Osteocyte (in vitro differentiated cells): ENCODE results near the gene ESM1. TPM values are rescaled to one million over a fixed set of nuclear protein-coding genes. Genes with fewer than 3 reads are reported as not detected.
A peak's percentile ranks its signal among the peaks of the same experiment; 100 is the strongest.

Source experiments
- DNase-seq: peaks from one replicate; pipeline ENCODE4 v3.0.0; 2021; ENCODE audit warnings: mixed read lengths; ENCODE audit not compliant: unreplicated experiment; ENCODE audit errors: extremely low spot score
- H3K27ac Mint-ChIP-seq: one replicate; pipeline ENCODE4 v1.8.0; 2021; ENCODE audit warnings: mild to moderate bottlenecking, mixed read lengths; ENCODE audit not compliant: unreplicated experiment
- H3K27me3 Mint-ChIP-seq: one replicate; pipeline ENCODE4 v1.8.0; 2021; ENCODE audit warnings: mixed read lengths; ENCODE audit not compliant: unreplicated experiment
- H3K36me3 Mint-ChIP-seq: one replicate; pipeline ENCODE4 v1.8.0; 2021; ENCODE audit warnings: mixed read lengths; ENCODE audit not compliant: unreplicated experiment
- H3K4me1 Mint-ChIP-seq: one replicate; pipeline ENCODE4 v1.8.0; 2021; ENCODE audit warnings: mixed read lengths; ENCODE audit not compliant: unreplicated experiment
- H3K4me3 Mint-ChIP-seq: one replicate; pipeline ENCODE4 v1.8.0; 2021; ENCODE audit warnings: mild to moderate bottlenecking, moderate library complexity, mixed read lengths; ENCODE audit not compliant: unreplicated experiment
- H3K9me3 Mint-ChIP-seq: one replicate; pipeline ENCODE4 v1.8.0; 2021; ENCODE audit warnings: mixed read lengths; ENCODE audit not compliant: unreplicated experiment
- total RNA-seq: library from RNA; stranded (reverse); gene quantifications from 2 replicates; pipeline ENCODE4 v1.2.1, GENCODE V29; 2021
- TF ChIP-seq, protein P1 (sequence below): fragments of 200-600 bp; sonication (generic); IDR thresholded peaks from 2 replicates; pipeline ENCODE4 v1.5.0; 2021; ENCODE audit warnings: antibody characterized with exemption, mild to moderate bottlenecking, moderate library complexity

The ESM1 gene
- total RNA-seq, 1 donor from 2014 or later: 0.35 TPM

DNA sequence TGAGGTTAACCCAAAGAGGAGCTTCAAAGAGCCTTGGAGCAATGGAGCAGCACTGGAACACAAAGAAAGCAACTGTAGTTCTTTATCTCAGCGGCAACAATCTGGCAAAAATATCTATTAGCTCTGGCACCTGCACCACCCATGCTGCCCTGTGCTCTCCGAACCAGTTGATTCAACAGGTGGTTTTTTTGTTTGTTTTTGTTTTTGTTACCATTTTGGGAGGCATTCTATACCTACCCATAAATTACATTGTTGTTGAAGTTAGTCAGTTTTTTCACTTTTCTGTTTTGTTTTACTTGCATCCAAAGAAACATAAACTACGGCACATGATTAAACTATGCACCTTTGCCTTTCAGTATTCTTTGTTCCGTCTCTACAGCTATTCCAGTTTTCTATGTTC lies 16.2 kb downstream of the ESM1 start:
- H3K27ac Mint-ChIP-seq: no peak overlapping the region
- peaks cover 4% of the 10 kb centered on the region for H3K9me3 Mint-ChIP-seq
- H3K36me3 Mint-ChIP-seq: no peaks in the 10 kb centered on the region
- peaks cover 21% of the 10 kb centered on the region for H3K27me3 Mint-ChIP-seq
- TF ChIP-seq, protein P1, sequence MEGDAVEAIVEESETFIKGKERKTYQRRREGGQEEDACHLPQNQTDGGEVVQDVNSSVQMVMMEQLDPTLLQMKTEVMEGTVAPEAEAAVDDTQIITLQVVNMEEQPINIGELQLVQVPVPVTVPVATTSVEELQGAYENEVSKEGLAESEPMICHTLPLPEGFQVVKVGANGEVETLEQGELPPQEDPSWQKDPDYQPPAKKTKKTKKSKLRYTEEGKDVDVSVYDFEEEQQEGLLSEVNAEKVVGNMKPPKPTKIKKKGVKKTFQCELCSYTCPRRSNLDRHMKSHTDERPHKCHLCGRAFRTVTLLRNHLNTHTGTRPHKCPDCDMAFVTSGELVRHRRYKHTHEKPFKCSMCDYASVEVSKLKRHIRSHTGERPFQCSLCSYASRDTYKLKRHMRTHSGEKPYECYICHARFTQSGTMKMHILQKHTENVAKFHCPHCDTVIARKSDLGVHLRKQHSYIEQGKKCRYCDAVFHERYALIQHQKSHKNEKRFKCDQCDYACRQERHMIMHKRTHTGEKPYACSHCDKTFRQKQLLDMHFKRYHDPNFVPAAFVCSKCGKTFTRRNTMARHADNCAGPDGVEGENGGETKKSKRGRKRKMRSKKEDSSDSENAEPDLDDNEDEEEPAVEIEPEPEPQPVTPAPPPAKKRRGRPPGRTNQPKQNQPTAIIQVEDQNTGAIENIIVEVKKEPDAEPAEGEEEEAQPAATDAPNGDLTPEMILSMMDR: no peak
- no peak for DNase-seq
- H3K4me1 Mint-ChIP-seq: no peaks in the 10 kb centered on the region
- no peak overlapping the region for H3K4me3 Mint-ChIP-seq

DNA sequence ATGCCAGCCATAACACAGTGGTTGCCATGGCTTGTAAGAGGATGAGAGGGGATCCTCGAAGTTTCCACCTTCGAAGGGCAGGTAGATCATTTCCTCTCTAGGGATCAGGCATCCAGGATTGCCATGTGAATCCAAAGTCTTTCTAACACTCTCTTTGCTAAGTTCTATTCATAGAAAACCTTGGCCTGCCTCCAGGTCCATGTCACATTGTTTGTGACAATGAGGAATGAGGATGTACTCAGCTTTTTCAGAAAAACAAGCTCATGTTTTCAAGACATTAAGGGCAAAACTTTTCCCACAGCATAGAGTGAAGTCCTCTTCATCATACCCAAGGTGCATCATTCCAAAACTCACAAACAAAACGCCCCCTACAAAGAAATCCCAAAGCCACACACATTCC lies 19.6 kb downstream of the ESM1 start:
- H3K27me3 Mint-ChIP-seq: peaks cover 25% of the 10 kb centered on the region
- DNase-seq: no peak
- H3K4me3 Mint-ChIP-seq: no peak overlapping the region
- no peaks in the 10 kb centered on the region for H3K4me1 Mint-ChIP-seq
- TF ChIP-seq, protein P1: no peak
- H3K9me3 Mint-ChIP-seq: peaks cover 4% of the 10 kb centered on the region
- no peak overlapping the region for H3K27ac Mint-ChIP-seq
- no peaks in the 10 kb centered on the region for H3K36me3 Mint-ChIP-seq

GRCh38 chr5:54964405-54964804 lies 21.0 kb downstream of the ESM1 start:
- H3K27me3 Mint-ChIP-seq: peaks cover 17% of the 10 kb centered on the region
- no peak overlapping the region for H3K4me3 Mint-ChIP-seq
- H3K27ac Mint-ChIP-seq: no peak overlapping the region
- TF ChIP-seq, protein P1: no peak
- DNase-seq: no peak
- no peaks in the 10 kb centered on the region for H3K4me1 Mint-ChIP-seq
- H3K36me3 Mint-ChIP-seq: no peaks in the 10 kb centered on the region
- peaks cover 4% of the 10 kb centered on the region for H3K9me3 Mint-ChIP-seq

DNA sequence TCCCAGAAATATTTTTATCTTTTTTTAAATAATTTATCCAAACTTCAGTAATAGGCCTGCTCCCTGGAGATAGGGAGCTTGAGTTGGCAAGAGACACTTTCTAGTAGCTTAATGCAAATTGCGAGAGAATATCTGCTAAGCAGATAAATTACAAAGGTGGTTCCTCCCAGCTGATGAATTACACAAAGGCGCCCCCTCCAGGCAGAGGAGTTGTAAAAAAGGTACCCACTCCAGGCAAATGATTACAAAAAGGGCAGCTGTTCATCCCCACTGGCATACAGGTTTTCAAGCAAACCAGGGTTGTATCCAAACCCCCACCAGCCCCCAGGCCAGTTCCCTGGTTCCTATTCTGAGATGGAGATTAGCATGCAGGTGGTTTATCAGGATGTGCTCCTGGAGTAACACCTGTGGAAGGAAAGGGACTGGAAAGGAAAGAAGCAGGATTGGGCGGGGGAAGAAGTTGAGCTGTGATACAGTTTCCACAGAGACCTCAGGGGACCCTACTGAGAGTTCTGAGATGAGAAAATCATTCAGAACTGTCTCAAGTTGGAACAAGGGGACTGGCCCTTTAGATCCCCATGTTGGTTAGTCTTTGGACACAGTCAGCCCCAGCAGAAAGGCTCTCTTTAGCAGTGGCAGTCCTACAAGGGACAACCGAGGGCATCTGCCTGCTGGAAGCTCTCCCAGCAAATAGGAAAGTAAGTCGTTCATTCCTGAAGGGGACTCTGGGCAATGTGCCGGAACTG lies 25.5 kb downstream of the ESM1 start:
- H3K4me3 Mint-ChIP-seq: no peak overlapping the region
- no peak overlapping the region for H3K27ac Mint-ChIP-seq
- no peaks in the 10 kb centered on the region for H3K9me3 Mint-ChIP-seq
- H3K36me3 Mint-ChIP-seq: no peaks in the 10 kb centered on the region
- H3K4me1 Mint-ChIP-seq: no peaks in the 10 kb centered on the region
- peaks cover 31% of the 10 kb centered on the region for H3K27me3 Mint-ChIP-seq
- TF ChIP-seq, protein P1: peak; percentile 27
- DNase-seq: no peak

DNA sequence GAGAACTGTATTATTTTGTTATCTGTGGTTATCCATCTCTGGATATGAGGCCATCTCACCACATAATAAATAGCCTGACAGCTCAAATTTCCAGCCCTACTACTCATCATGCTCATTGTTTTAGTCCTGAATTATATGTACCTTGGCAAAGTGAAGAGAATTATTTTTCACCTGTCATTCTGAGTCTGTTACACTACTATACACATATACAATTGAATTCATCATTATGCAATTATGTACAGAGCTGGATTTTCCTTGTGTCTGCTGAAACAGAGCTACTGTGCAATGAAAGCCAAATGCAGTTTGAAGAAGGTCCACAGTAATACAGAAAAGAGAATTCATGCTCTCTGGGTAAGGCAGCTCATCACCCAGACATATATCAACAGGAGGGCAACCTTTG lies 28.5 kb downstream of the ESM1 start:
- peaks cover 40% of the 10 kb centered on the region for H3K27me3 Mint-ChIP-seq
- no peaks in the 10 kb centered on the region for H3K4me1 Mint-ChIP-seq
- no peak for DNase-seq
- H3K27ac Mint-ChIP-seq: no peak overlapping the region
- TF ChIP-seq, protein P1: no peak
- no peaks in the 10 kb centered on the region for H3K9me3 Mint-ChIP-seq
- no peak overlapping the region for H3K4me3 Mint-ChIP-seq
- no peaks in the 10 kb centered on the region for H3K36me3 Mint-ChIP-seq
